ENCODE results near the gene RSAD2. TPM values are rescaled to one million over a fixed set of nuclear protein-coding genes. Genes with fewer than 3 reads are reported as not detected.

Gene RSAD2
- total and polyA plus RNA-seq, 9 of the 15 experiments (the other 6 are each of a cell fraction or from before 2014, with no cell fraction given), result 0.15 to 1.4 (median 0.28) TPM

- no peak for TF ChIP-seq POLR2AphosphoS2 (IDR thresholded peaks at IDR 0.05; ENCODE audit: low read length)
- no peak for TF ChIP-seq ATF1 (CRISPR knock-in tag; IDR thresholded peaks at IDR 0.05)
- no peak for TF ChIP-seq ATF1 (tag; IDR thresholded peaks at IDR 0.05)
- no peak for TF ChIP-seq THAP12 (CRISPR knock-in tag; IDR thresholded peaks at IDR 0.05)
- TF ChIP-seq EHMT2 (IDR thresholded peaks at IDR 0.05), result 0 out of 2 replicates have a peak, but pooled peaks have one; percentile 27
- no peak for TF ChIP-seq ZNF184 (CRISPR knock-in tag; IDR thresholded peaks at IDR 0.05)
- no peak for TF ChIP-seq CREB3 (tag; conservative IDR thresholded peaks at IDR 0.05; ENCODE audit: low read depth)
- TF ChIP-seq NRF1 (conservative IDR thresholded peaks at IDR 0.05 in 1 of 2, IDR thresholded peaks at IDR 0.05 in 1 of 2), result no peak
- TF ChIP-seq ZNF561 (CRISPR knock-in tag; conservative IDR thresholded peaks at IDR 0.05), result no peak
- 0 out of 2 replicates have a peak, but pooled peaks have one; percentile 23 for TF ChIP-seq CTBP1 (IDR thresholded peaks at IDR 0.05; ENCODE audit: borderline replicate concordance)
- no peak for TF ChIP-seq SNIP1 (IDR thresholded peaks at IDR 0.05; ENCODE audit: low read depth)
- TF ChIP-seq HIVEP1 (CRISPR knock-in tag; IDR thresholded peaks at IDR 0.05), result no peak
- peak; percentile 20; the same call in 1 of the 2 replicates for TF ChIP-seq SOX6 (IDR thresholded peaks at IDR 0.05)
- no peak for TF ChIP-seq TCF7L2 (IDR thresholded peaks at IDR 0.05; ENCODE audit: low read depth, low read length)
- TF ChIP-seq HEY1 (CRISPR knock-in tag; IDR thresholded peaks at IDR 0.05; ENCODE audit: borderline replicate concordance), result no peak
- no peak for TF ChIP-seq YBX1 (IDR thresholded peaks at IDR 0.05)
- no peak for TF ChIP-seq JUND (IDR thresholded peaks at IDR 0.05; ENCODE audit: borderline replicate concordance, low read depth, low read length)
- TF ChIP-seq JUND (tag; IDR thresholded peaks at IDR 0.05; ENCODE audit: borderline replicate concordance, low read depth, low read length), result no peak
- peak; percentile 84 for TF ChIP-seq ZEB2 (IDR thresholded peaks at IDR 0.05)
- TF ChIP-seq KHSRP (IDR thresholded peaks at IDR 0.05), result no peak
- no peak for TF ChIP-seq RNF2 (IDR thresholded peaks at IDR 0.05)
- peak; percentile 80 for TF ChIP-seq RBM39 (optimal IDR thresholded peaks at IDR 0.05; ENCODE audit: low read depth, low read length)
- no peak for TF ChIP-seq CBFB (CRISPR knock-in tag; IDR thresholded peaks at IDR 0.05)
- no peak for TF ChIP-seq DNMT1 (IDR thresholded peaks at IDR 0.05)
- no peak for TF ChIP-seq NCOA2 (IDR thresholded peaks at IDR 0.05; ENCODE audit: partially characterized antibody in 2 of 2)
- TF ChIP-seq MLLT1 (IDR thresholded peaks at IDR 0.05), result peak in 1 of 2 experiments; percentile 20; a peak in 2 of 4 replicates
- TF ChIP-seq NFE2L1 (tag; IDR thresholded peaks at IDR 0.05; ENCODE audit: borderline replicate concordance, low read depth), result no peak
- TF ChIP-seq ERF (CRISPR knock-in tag; IDR thresholded peaks at IDR 0.05), result no peak
- TF ChIP-seq FOXK2 (conservative IDR thresholded peaks at IDR 0.05 in 1 of 2, IDR thresholded peaks at IDR 0.05 in 1 of 2; ENCODE audit: low read depth in 2 of 2), result no peak
- TF ChIP-seq TSC22D4 (tag; IDR thresholded peaks at IDR 0.05), result no peak
- TF ChIP-seq ZNF232 (CRISPR knock-in tag; IDR thresholded peaks at IDR 0.05), result no peak
These were observed 32.3 kb upstream of the RSAD2 start (continued) for GRCh38 chr2:6845312-6845711.
